H9 (cell line): Measurements from ENCODE around the gene KCNMA1. TPM values are rescaled to one million over a fixed set of nuclear protein-coding genes. Genes with fewer than 3 reads are reported as not detected.

Source experiments
- DNase-seq: peaks from one replicate; pipeline ENCODE4 v3.0.0-alpha.2; 2017
- H2AFZ ChIP-seq: one replicate; pipeline ENCODE4 v1.6.1; 2013; ENCODE audit warnings: mild to moderate bottlenecking, low read length, control low read depth, moderate library complexity
- H2AK5ac ChIP-seq: 2 replicates; pipeline ENCODE4 v1.6.1; 2013; ENCODE audit warnings: low read length, control low read depth, mixed read lengths; ENCODE audit not compliant: insufficient read length
- H2BK120ac ChIP-seq: one replicate; pipeline ENCODE4 v1.6.1; 2013; ENCODE audit warnings: low read depth, mild to moderate bottlenecking, low read length, control low read depth, inconsistent platforms; ENCODE audit not compliant: poor library complexity, severe bottlenecking
- H2BK12ac ChIP-seq: 2 replicates; pipeline ENCODE4 v1.6.1; 2013; ENCODE audit warnings: low read length, control low read depth, mixed read lengths, low read depth; ENCODE audit not compliant: insufficient read length
- H2BK15ac ChIP-seq: 2 replicates; pipeline ENCODE4 v1.6.1; 2013; ENCODE audit warnings: low read depth, low read length, control low read depth
- H2BK20ac ChIP-seq: one replicate; pipeline ENCODE4 v1.6.1; 2013; ENCODE audit warnings: low read depth, mild to moderate bottlenecking, low read length, control low read depth, inconsistent platforms; ENCODE audit not compliant: poor library complexity, severe bottlenecking
- H2BK5ac ChIP-seq: 2 replicates; pipeline ENCODE4 v1.6.1; 2013; ENCODE audit warnings: low read length, control low read depth, mixed read lengths; ENCODE audit not compliant: insufficient read length
- H3K14ac ChIP-seq: 2 replicates; pipeline ENCODE4 v1.6.1; 2013; ENCODE audit warnings: low read length, control low read depth; ENCODE audit not compliant: insufficient read depth
- H3K18ac ChIP-seq: 2 replicates; pipeline ENCODE4 v1.6.1; 2013; ENCODE audit warnings: low read depth, mild to moderate bottlenecking, mixed read lengths, low read length, control low read depth; ENCODE audit not compliant: insufficient read length
- H3K23ac ChIP-seq: 2 replicates; pipeline ENCODE4 v1.6.1; 2013; ENCODE audit warnings: low read length, control low read depth, mixed read lengths, low read depth; ENCODE audit not compliant: insufficient read length
- H3K23me2 ChIP-seq: 2 replicates; pipeline ENCODE4 v1.6.1; 2013; ENCODE audit warnings: low read depth, mild to moderate bottlenecking, mixed read lengths, low read length, control low read depth; ENCODE audit not compliant: insufficient read length, poor library complexity, severe bottlenecking
- H3K27ac ChIP-seq: 2 replicates; pipeline ENCODE4 v1.5.1; 2013; ENCODE audit warnings: low read length, control low read depth, mixed read lengths, low read depth; ENCODE audit not compliant: insufficient read length
- H3K27me3 ChIP-seq: 2 replicates; pipeline ENCODE4 v1.6.1; 2013; ENCODE audit warnings: low read length, control low read depth, inconsistent platforms; ENCODE audit not compliant: insufficient read depth
- H3K4ac ChIP-seq: 2 replicates; pipeline ENCODE4 v1.6.1; 2013; ENCODE audit warnings: low read depth, mild to moderate bottlenecking, control low read depth, inconsistent platforms, low read length, moderate library complexity
- H3K4me1 ChIP-seq: 2 replicates; pipeline ENCODE4 v1.6.1; 2013; ENCODE audit warnings: low read length, control low read depth, inconsistent platforms; ENCODE audit not compliant: insufficient read depth
- H3K4me2 ChIP-seq: 2 replicates; pipeline ENCODE4 v1.6.1; 2013; ENCODE audit warnings: low read length, control low read depth, mixed read lengths; ENCODE audit not compliant: insufficient read length, insufficient read depth
- H3K56ac ChIP-seq: 2 replicates; pipeline ENCODE4 v1.6.1; 2013; ENCODE audit warnings: low read depth, mild to moderate bottlenecking, mixed read lengths, low read length, control low read depth; ENCODE audit not compliant: insufficient read length
- H3K79me1 ChIP-seq: 2 replicates; pipeline ENCODE4 v1.6.1; 2013; ENCODE audit warnings: low read depth, mild to moderate bottlenecking, moderate library complexity, low read length, control low read depth, inconsistent platforms; ENCODE audit not compliant: insufficient read depth, poor library complexity, severe bottlenecking
- H3K79me2 ChIP-seq: 2 replicates; pipeline ENCODE4 v1.6.1; 2013; ENCODE audit warnings: low read length, control low read depth, inconsistent platforms; ENCODE audit not compliant: insufficient read depth
- H3K9ac ChIP-seq: 2 replicates; pipeline ENCODE4 v1.6.1; 2013; ENCODE audit warnings: low read length, control low read depth, mixed read lengths; ENCODE audit not compliant: insufficient read length; ENCODE audit errors: extremely low read depth
- H3K9me3 ChIP-seq: one replicate; pipeline ENCODE4 v1.6.1; 2013; ENCODE audit warnings: low read depth, low read length, inconsistent platforms; ENCODE audit not compliant: control insufficient read depth
- H3T11ph ChIP-seq: one replicate; pipeline ENCODE4 v1.6.1; 2013; ENCODE audit warnings: mild to moderate bottlenecking, low read length, control low read depth, inconsistent platforms
- H4K20me1 ChIP-seq: one replicate; pipeline ENCODE4 v1.6.1; 2013; ENCODE audit not compliant: control insufficient read depth, insufficient read length, insufficient read depth
- H4K5ac ChIP-seq: 2 replicates; pipeline ENCODE4 v1.6.1; 2013; ENCODE audit warnings: low read depth, mild to moderate bottlenecking, mixed read lengths, low read length, control low read depth; ENCODE audit not compliant: insufficient read length
- H4K8ac ChIP-seq: replicated peaks from 2 replicates; pipeline ENCODE4 v1.6.1; 2013; ENCODE audit warnings: low read length, control low read depth, mixed read lengths, low read depth; ENCODE audit not compliant: insufficient read length
- H4K91ac ChIP-seq: 2 replicates; pipeline ENCODE4 v1.6.1; 2013; ENCODE audit warnings: low read depth, mild to moderate bottlenecking, moderate library complexity, mixed read lengths, low read length, control low read depth; ENCODE audit not compliant: insufficient read length
- H3K27ac Mint-ChIP-seq, 3 experiments: 2 replicates in 2 of 3; 3 replicates in 1 of 3; pipeline ENCODE4 v1.8.0; 2020 to 2021; ENCODE audit warnings: mixed read lengths in 3 of 3, mild to moderate bottlenecking in 1 of 3, moderate library complexity in 1 of 3
- H3K27me3 Mint-ChIP-seq: 2 replicates; pipeline ENCODE4 v1.8.0; 2021; ENCODE audit warnings: low read depth, mild to moderate bottlenecking, moderate library complexity, mixed read lengths
- H3K36me3 Mint-ChIP-seq, 3 experiments: 2 replicates in 2 of 3; 3 replicates in 1 of 3; pipeline ENCODE4 v1.8.0; 2020 to 2021; ENCODE audit warnings: low read depth in 3 of 3, mixed read lengths in 3 of 3; ENCODE audit not compliant: insufficient read depth in 1 of 3
- H3K4me1 Mint-ChIP-seq, 2 experiments: 2 replicates each; pipeline ENCODE4 v1.8.0; 2020; ENCODE audit warnings: mixed read lengths in 2 of 2
- H3K4me3 Mint-ChIP-seq, 2 experiments: 2 replicates in 1 of 2; 3 replicates in 1 of 2; pipeline ENCODE4 v1.8.0; 2020 to 2021; ENCODE audit warnings: mild to moderate bottlenecking in 2 of 2, mixed read lengths in 2 of 2, moderate library complexity in 1 of 2
- H3K9me3 Mint-ChIP-seq, 2 experiments: 2 replicates in 1 of 2; 3 replicates in 1 of 2; pipeline ENCODE4 v1.8.0; 2020; ENCODE audit warnings: mild to moderate bottlenecking in 2 of 2, mixed read lengths in 2 of 2, moderate library complexity in 1 of 2
- WGBS: extraction: QIAGEN DNeasy Blood & Tissue Kit; methylation state at CpG from one replicate; pipeline ENCODE4 v1.1.7; 2013; ENCODE audit warnings: missing lambda C conversion rate, low lambda C conversion rate, mixed read lengths; ENCODE audit not compliant: insufficient read length; ENCODE audit errors: extremely low coverage; 5-methylcytosine and 5-hydroxymethylcytosine counted together
- total RNA-seq: library from RNA; stranded (reverse); gene quantifications from 2 replicates; pipeline ENCODE4 v1.2.1, GENCODE V29; 2021
- TF ChIP-seq, protein P1 (sequence below): fragments of 200-600 bp; sonication (generic); conservative IDR thresholded peaks from 3 replicates; pipeline ENCODE4 v1.8.0; 2021; ENCODE audit warnings: antibody characterized with exemption, mild to moderate bottlenecking

The KCNMA1 gene
- total RNA-seq, 1 experiment from 2014 or later = 2.0 TPM

DNA sequence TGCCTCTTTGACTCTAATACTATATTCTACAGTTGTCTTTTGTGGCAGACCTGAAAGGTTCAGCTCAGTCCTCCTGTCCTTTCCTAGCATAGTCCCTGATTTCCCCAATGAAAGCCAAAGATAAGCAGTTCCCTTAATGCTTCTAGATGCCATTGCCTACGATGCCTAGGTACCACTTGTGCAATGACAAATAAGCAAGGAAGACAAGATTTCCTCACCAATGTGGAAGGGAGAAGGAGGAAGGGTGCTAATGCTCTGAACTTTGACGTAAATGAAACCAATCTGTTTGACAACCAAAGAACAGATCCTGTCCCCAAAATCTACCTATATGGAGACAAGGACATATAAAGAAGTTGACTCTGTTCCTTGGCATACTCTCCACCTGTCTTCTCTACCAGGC, 393.3 kb downstream of the KCNMA1 start:
- Histone ChIP-seq H3K18ac (no peak overlapping the region), H2AK5ac (no peak overlapping the region), H4K91ac (no peak overlapping the region), H3K4me2 (no peak overlapping the region), H4K20me1 (no peaks in the 10 kb centered on the region), H3K23ac (no peak overlapping the region), H3K27ac (no peak overlapping the region), H3T11ph (no peak overlapping the region), H2BK15ac (no peak overlapping the region), H4K5ac (no peak overlapping the region), H3K27me3 (no peaks in the 10 kb centered on the region), H3K9ac (no peak overlapping the region), H3K4me1 (no peaks in the 10 kb centered on the region; the same call in 1 of the 2 replicates), H3K14ac (no peak overlapping the region), H2BK5ac (no peak overlapping the region), H4K8ac (no peak overlapping the region), H3K56ac (no peak overlapping the region), H2AFZ (no peak overlapping the region), H3K23me2 (no peaks in the 10 kb centered on the region), H3K79me2 (no peaks in the 10 kb centered on the region), H3K9me3 (no peaks in the 10 kb centered on the region), H2BK120ac (no peak overlapping the region), H3K4ac (no peak overlapping the region), H2BK20ac (no peak overlapping the region), H2BK12ac (no peak overlapping the region), H3K79me1 (no peaks in the 10 kb centered on the region)
- no CpG with 5 or more reads among the region's 2 CpGs for WGBS
- Mint-ChIP-seq H3K36me3 (no peaks in the 10 kb centered on the region), H3K4me1 (peaks cover 7 to 11% of the 10 kb centered on the region in 2 experiments), H3K4me3 (no peak overlapping the region), H3K9me3 (no peaks in the 10 kb centered on the region), H3K27me3 (no peaks in the 10 kb centered on the region; the same call in 1 of the 2 replicates), H3K27ac (no peak overlapping the region)
- DNase-seq = no peak
- TF ChIP-seq, protein P1, sequence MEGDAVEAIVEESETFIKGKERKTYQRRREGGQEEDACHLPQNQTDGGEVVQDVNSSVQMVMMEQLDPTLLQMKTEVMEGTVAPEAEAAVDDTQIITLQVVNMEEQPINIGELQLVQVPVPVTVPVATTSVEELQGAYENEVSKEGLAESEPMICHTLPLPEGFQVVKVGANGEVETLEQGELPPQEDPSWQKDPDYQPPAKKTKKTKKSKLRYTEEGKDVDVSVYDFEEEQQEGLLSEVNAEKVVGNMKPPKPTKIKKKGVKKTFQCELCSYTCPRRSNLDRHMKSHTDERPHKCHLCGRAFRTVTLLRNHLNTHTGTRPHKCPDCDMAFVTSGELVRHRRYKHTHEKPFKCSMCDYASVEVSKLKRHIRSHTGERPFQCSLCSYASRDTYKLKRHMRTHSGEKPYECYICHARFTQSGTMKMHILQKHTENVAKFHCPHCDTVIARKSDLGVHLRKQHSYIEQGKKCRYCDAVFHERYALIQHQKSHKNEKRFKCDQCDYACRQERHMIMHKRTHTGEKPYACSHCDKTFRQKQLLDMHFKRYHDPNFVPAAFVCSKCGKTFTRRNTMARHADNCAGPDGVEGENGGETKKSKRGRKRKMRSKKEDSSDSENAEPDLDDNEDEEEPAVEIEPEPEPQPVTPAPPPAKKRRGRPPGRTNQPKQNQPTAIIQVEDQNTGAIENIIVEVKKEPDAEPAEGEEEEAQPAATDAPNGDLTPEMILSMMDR = no peak
